KMS-11 (cell line): Measurements from ENCODE around the gene AGBL5.

Experiments used
- H2AFZ ChIP-seq: fragments of 200-600 bp; sonication (generic); 2 replicates; pipeline ENCODE4 v1.6.1; 2016; ENCODE audit warnings: antibody characterized with exemption, mixed run types, low read depth
- H3K27ac ChIP-seq: fragments of 200-600 bp; sonication (generic); 2 replicates; pipeline ENCODE4 v1.6.1; 2016; ENCODE audit warnings: mild to moderate bottlenecking, mixed run types
- H3K27me3 ChIP-seq: fragments of 200-600 bp; sonication (generic); 2 replicates; pipeline ENCODE4 v1.6.1; 2017; ENCODE audit warnings: mild to moderate bottlenecking, low read depth, mixed run types, moderate library complexity; ENCODE audit not compliant: insufficient read depth
- H3K36me3 ChIP-seq: fragments of 200-600 bp; sonication (generic); 2 replicates; pipeline ENCODE4 v1.6.1; 2017; ENCODE audit warnings: mild to moderate bottlenecking, mixed run types; ENCODE audit not compliant: insufficient read depth
- H3K4me1 ChIP-seq: fragments of 200-600 bp; sonication (generic); 2 replicates; pipeline ENCODE4 v1.6.1; 2016; ENCODE audit warnings: mild to moderate bottlenecking, low read depth, mixed run types; ENCODE audit not compliant: poor library complexity, severe bottlenecking
- H3K4me2 ChIP-seq: fragments of 200-600 bp; sonication (generic); 2 replicates; pipeline ENCODE4 v1.7.0; 2016; ENCODE audit warnings: mild to moderate bottlenecking, mixed run types
- H3K4me3 ChIP-seq: fragments of 200-600 bp; sonication (generic); IDR thresholded peaks from 2 replicates; pipeline ENCODE4 v1.6.1; 2017; ENCODE audit warnings: low read depth, low read length, mixed read lengths; ENCODE audit not compliant: insufficient read depth
- H3K79me2 ChIP-seq: fragments of 200-600 bp; sonication (generic); 2 replicates; pipeline ENCODE4 v1.6.1; 2016; ENCODE audit warnings: low read depth, mixed run types; ENCODE audit not compliant: insufficient read depth
- H3K9ac ChIP-seq: fragments of 200-600 bp; sonication (generic); 2 replicates; pipeline ENCODE4 v1.6.1; 2016; ENCODE audit warnings: mild to moderate bottlenecking, mixed run types
- H4K20me1 ChIP-seq: fragments of 200-600 bp; sonication (generic); 2 replicates; pipeline ENCODE4 v1.6.1; 2016; ENCODE audit warnings: mild to moderate bottlenecking, mixed run types; ENCODE audit not compliant: insufficient read depth
- TF ChIP-seq, protein P1 (sequence below): fragments of 200-600 bp; sonication (generic); conservative IDR thresholded peaks from 2 replicates; pipeline ENCODE4 v1.6.1; 2017; ENCODE audit warnings: low read depth, mild to moderate bottlenecking, antibody characterized with exemption, low read length, moderate library complexity, mixed read lengths

AGBL5 gene

GRCh38 chr2:27041752-27042151 is 9.7 kb upstream of the AGBL5 start:
- Histone ChIP-seq H3K79me2 (no peaks in the 10 kb centered on the region), H2AFZ (no peak overlapping the region), H3K27ac (no peak overlapping the region), H3K27me3 (no peaks in the 10 kb centered on the region), H4K20me1 (no peaks in the 10 kb centered on the region), H3K9ac (no peak overlapping the region), H3K4me2 (no peak overlapping the region), H3K4me1 (no peaks in the 10 kb centered on the region), H3K4me3 (no peak overlapping the region), H3K36me3 (no peaks in the 10 kb centered on the region)
- TF ChIP-seq, protein P1, sequence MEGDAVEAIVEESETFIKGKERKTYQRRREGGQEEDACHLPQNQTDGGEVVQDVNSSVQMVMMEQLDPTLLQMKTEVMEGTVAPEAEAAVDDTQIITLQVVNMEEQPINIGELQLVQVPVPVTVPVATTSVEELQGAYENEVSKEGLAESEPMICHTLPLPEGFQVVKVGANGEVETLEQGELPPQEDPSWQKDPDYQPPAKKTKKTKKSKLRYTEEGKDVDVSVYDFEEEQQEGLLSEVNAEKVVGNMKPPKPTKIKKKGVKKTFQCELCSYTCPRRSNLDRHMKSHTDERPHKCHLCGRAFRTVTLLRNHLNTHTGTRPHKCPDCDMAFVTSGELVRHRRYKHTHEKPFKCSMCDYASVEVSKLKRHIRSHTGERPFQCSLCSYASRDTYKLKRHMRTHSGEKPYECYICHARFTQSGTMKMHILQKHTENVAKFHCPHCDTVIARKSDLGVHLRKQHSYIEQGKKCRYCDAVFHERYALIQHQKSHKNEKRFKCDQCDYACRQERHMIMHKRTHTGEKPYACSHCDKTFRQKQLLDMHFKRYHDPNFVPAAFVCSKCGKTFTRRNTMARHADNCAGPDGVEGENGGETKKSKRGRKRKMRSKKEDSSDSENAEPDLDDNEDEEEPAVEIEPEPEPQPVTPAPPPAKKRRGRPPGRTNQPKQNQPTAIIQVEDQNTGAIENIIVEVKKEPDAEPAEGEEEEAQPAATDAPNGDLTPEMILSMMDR, result no peak

DNA sequence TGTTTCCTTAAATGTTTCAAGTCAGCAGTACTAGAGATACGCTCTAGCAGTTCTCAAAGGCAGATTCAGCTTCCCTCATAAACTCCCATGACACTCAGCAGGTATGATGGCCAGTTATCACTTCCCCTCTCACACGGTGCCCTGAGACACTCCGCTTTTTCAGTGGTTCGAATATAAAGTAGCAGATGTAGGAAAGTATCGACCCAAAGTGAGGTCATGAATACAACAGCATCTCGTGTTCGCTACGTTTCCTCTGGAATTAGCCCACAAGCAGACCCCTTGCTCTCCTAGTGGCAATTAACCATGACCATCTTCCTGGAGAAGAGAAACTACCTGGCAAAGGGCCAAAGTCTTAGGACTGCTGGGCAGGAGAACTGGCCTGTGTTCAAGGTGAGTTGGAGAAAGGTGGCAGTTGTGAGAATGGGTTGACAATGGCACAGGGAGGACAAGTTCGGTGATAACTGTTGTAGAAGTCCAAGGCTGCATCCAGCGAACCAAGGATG is 9.3 kb upstream of the AGBL5 start:
- H3K4me1 ChIP-seq, result no peaks in the 10 kb centered on the region
- H4K20me1 ChIP-seq, result no peaks in the 10 kb centered on the region
- H3K27ac ChIP-seq, result no peak overlapping the region
- H3K9ac ChIP-seq, result no peak overlapping the region
- no peaks in the 10 kb centered on the region for H3K36me3 ChIP-seq
- TF ChIP-seq, protein P1, result no peak
- H3K4me3 ChIP-seq, result no peak overlapping the region
- H2AFZ ChIP-seq, result no peak overlapping the region
- H3K79me2 ChIP-seq, result no peaks in the 10 kb centered on the region
- no peaks in the 10 kb centered on the region for H3K27me3 ChIP-seq
- H3K4me2 ChIP-seq, result no peak overlapping the region

DNA sequence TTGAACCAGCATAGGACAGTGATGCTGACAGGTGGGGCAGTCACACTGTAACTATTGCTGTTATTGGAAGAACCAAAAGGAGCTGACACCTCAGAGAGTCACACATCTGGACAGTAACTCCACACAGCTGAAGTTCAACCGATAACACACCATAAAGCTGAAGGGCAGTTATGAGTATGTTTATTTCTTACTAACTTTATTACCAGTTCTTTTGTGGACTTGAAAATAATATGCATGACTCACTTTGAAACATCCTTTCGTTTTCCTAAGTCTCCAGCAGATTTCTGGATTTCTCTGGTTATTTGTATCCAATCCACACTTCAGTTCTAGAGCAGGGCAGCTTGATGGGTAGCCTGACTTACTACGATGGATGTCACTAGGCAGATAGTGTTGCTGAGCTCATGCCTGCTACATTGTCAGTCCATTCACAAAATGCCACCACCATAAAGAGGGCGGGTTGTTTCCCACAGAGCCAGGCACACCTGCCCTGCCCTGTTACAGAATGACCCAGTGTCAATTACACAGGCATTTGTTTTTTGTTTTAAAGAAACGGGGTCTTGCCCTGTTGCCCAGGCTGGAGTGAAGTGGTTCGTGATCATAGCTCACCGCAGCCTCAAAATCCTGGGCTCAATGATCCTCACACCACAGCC is 8.4 kb upstream of the AGBL5 start:
- H4K20me1 ChIP-seq, result no peaks in the 10 kb centered on the region
- no peaks in the 10 kb centered on the region for H3K27me3 ChIP-seq
- H3K79me2 ChIP-seq, result no peaks in the 10 kb centered on the region
- H3K4me1 ChIP-seq, result no peaks in the 10 kb centered on the region
- H3K4me3 ChIP-seq, result no peak overlapping the region
- H3K27ac ChIP-seq, result no peak overlapping the region
- no peak overlapping the region for H3K4me2 ChIP-seq
- H3K9ac ChIP-seq, result no peak overlapping the region
- H2AFZ ChIP-seq, result no peak overlapping the region
- TF ChIP-seq, protein P1, result no peak
- H3K36me3 ChIP-seq, result no peaks in the 10 kb centered on the region

- TF ChIP-seq, protein P1, result no peak
- no peaks in the 10 kb centered on the region for H3K27me3 ChIP-seq
- H3K4me2 ChIP-seq, result peak overlapping the region; percentile 96
- H3K27ac ChIP-seq, result peak overlapping the region; percentile 42; the same call in 1 of the 2 replicates
- H2AFZ ChIP-seq, result peak overlapping the region; percentile 42
- H3K36me3 ChIP-seq, result no peaks in the 10 kb centered on the region
- H4K20me1 ChIP-seq, result no peaks in the 10 kb centered on the region
- H3K4me1 ChIP-seq, result peaks cover 6% of the 10 kb centered on the region
- peak overlapping the region; percentile 35; the same call in 1 of the 2 replicates for H3K9ac ChIP-seq
- H3K79me2 ChIP-seq, result no peaks in the 10 kb centered on the region
- peak overlapping the region; percentile 85 for H3K4me3 ChIP-seq
These were observed 1.8 kb upstream of the AGBL5 start for GRCh38 chr2:27049422-27050280.
